ENCODE measurements around the gene ALDH16A1. TPM values are rescaled to one million over a fixed set of nuclear protein-coding genes. Genes with fewer than 3 reads are reported as not detected.

The ALDH16A1 gene
- total and polyA plus RNA-seq, 10 of the 15 experiments (the other 5 are each of a cell fraction or from before 2014, with no cell fraction given), result 1.7 to 49.3 (median 18.1) TPM

DNA sequence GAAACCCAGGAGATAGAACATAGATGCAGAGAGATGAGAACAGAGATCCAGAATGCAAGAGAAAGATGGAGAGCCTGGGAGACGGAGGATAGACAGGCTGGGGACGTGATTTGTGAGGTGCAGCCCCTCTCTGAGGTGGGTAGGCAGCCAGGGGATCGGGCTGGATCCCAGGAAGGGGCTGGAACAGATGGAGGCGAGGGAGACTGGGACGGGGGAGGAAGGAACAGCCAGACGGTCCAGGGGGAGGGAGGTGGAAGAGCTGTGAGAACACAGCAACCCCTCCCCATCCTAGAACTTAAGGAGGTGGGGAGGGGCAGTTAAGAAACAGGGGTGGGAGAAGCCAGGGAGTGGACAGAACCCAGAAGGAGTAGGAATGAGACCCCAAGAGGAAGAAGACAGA lies 14.8 kb upstream of the ALDH16A1 start (continued):
- no peak for TF ChIP-seq ETV6 (conservative IDR thresholded peaks at IDR 0.05 in 1 of 2, IDR thresholded peaks at IDR 0.05 in 1 of 2; ENCODE audit: borderline replicate concordance in 1 of 2, low read depth in 1 of 2)

DNA sequence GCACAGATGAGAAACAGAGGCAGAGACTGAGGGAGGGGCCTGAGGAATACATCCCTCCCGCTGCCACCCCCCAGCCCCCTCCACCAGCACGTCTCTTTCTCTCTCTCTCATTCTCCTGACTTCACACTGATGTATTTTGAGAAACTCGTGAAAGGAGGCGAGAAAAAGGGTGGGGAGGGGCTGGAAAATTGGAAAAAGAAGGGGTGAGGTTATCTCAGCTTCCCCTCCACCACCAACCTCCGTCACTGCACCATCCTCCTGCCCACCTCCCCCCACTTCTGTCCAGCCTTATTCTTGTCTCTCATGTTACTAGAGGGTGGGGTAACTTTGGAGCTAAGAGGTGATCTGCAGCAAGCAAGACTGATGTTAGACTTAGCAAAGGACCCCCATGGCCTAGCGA lies 13.2 kb upstream of the ALDH16A1 start:
- ChIA-PET SMC1A (ENCODE audit: uncharacterized antibody, unreplicated experiment) (interaction anchor here (1.0 to 1.6 kb wide), 4 partner anchors 14 to 48 kb away, joined by 3 to 5 read pairs (median 3); no protein-coding TSS in a partner anchor), POLR2A (no interaction called here), CTCF (interaction anchor here (1.0 to 1.3 kb wide), 3 partner anchors 10 to 48 kb away, joined by 4 to 5 read pairs (median 4); partner anchors contain the start of gene PIH1D1), RAD21 (ENCODE audit: unreplicated experiment) (no interaction called here)
- no peak for TF ChIP-seq POLR2AphosphoS2 (IDR thresholded peaks at IDR 0.05; ENCODE audit: low read depth, low read length)
- no peak for TF ChIP-seq ASH2L (IDR thresholded peaks at IDR 0.05; ENCODE audit: borderline replicate concordance, low read depth)
- TF ChIP-seq SRF (IDR thresholded peaks at IDR 0.05; ENCODE audit: low read depth in 2 of 2, low read length in 2 of 2), result no peak
- TF ChIP-seq CREB1 (IDR thresholded peaks at IDR 0.05; ENCODE audit: low read depth), result no peak
- TF ChIP-seq FOXM1 (IDR thresholded peaks at IDR 0.05; ENCODE audit: low read depth, low read length), result no peak
- DNase-seq (ENCODE audit: low read depth, low spot score), result no peak
- Histone ChIP-seq H3K27ac (ENCODE audit: control insufficient read depth, insufficient read depth) (no peak overlapping the region), H3K4me1 (ENCODE audit: control insufficient read depth, insufficient read depth, low read length) (no peaks in the 10 kb centered on the region), H3K4me2 (ENCODE audit: control insufficient read depth, insufficient read depth) (no peak overlapping the region), H3K9ac (ENCODE audit: control insufficient read depth, insufficient read depth, low read length) (no peak overlapping the region), H2AFZ (ENCODE audit: control insufficient read depth, low read depth, low read length) (no peak overlapping the region), H3K27me3 (replicated peaks in 1 of 2; ENCODE audit: control insufficient read depth in 2 of 2, insufficient read depth in 2 of 2, low read length in 1 of 2) (peaks cover 12 to 31% of the 10 kb centered on the region in 2 experiments), H3K4me3 (no peak overlapping the region), H3K79me2 (ENCODE audit: control insufficient read depth, insufficient read depth, low read length) (no peaks in the 10 kb centered on the region), H3K36me3 (ENCODE audit: control insufficient read depth in 2 of 2, insufficient read depth in 2 of 2, low read length in 1 of 2) (no peaks in the 10 kb centered on the region), H3K9me3 (replicated peaks; ENCODE audit: control insufficient read depth, insufficient read depth, low read length) (no peaks in the 10 kb centered on the region), H4K20me1 (ENCODE audit: control insufficient read depth, insufficient read depth) (no peaks in the 10 kb centered on the region)
- in situ Hi-C loops (cut with MboI) (loop anchor here (5.0 kb wide), 1 partner anchor 48 kb away; no protein-coding TSS in a partner anchor), intact Hi-C loops (cut with micrococcal nuclease; ENCODE audit: unreplicated experiment) (no loop called here)
- 2% methylated on average over 6 of the region's 6 CpGs for WGBS (ENCODE audit: insufficient coverage, insufficient replicate concordance, low lambda C conversion rate, missing lambda C conversion rate)
- no TSS peak for BruUV-seq (replicated peaks)
- no peak for FAIRE-seq
- ATAC-seq, result no peak

Data from GM12878 (cell line).